NCI-H2227 (cell line): ENCODE data around the gene RIGI.
A peak's percentile ranks its signal among the peaks of the same experiment; 100 is the strongest.
"Not testable (repeated sequence)": the region's sequence is repeated elsewhere in the genome, so short reads cannot be mapped to it uniquely, and the experiment has no call there.

ENCODE experiments used
- DNase-seq: peaks from one replicate; lab custom pipeline; 2025; ENCODE audit not compliant: unreplicated experiment; lab: John Stamatoyannopoulos, UW

The RIGI gene

GRCh38 chr9:32526041-32526706, at the start of gene RIGI:
TSS of gene RIGI (minus strand) at chr9:32526196. CDS start at chr9:32526166, 30 bp downstream.
- peak; percentile 83 for DNase-seq

GRCh38 chr9:32574858-32575257, 48.9 kb upstream of the RIGI start:
- DNase-seq, result no peak

- DNase-seq, result no peak
Observed at GRCh38 chr9:32573821-32574220, 47.8 kb upstream of the RIGI start.

GRCh38 chr9:32572900-32573523, 47.0 kb upstream of the RIGI start, which contains the start of gene NDUFB6:
TSS of gene NDUFB6 (minus strand) at chr9:32573159. CDS start at chr9:32573060, 99 bp downstream.
- peak; percentile 93 for DNase-seq

GRCh38 chr9:32571969-32572899, 46.2 kb upstream of the RIGI start:
- DNase-seq, result peak; percentile 64

- DNase-seq, result no peak
Observed at GRCh38 chr9:32570262-32570661, 44.3 kb upstream of the RIGI start.

GRCh38 chr9:32566770-32567169, 40.8 kb upstream of the RIGI start:
- DNase-seq, result no peak

- no peak for DNase-seq
Observed at GRCh38 chr9:32565967-32566366, 40.0 kb upstream of the RIGI start.

GRCh38 chr9:32558408-32558934, 32.5 kb upstream of the RIGI start:
- DNase-seq, result no peak

GRCh38 chr9:32554591-32554990, 28.6 kb upstream of the RIGI start:
- DNase-seq, result no peak

GRCh38 chr9:32554107-32554506, 28.1 kb upstream of the RIGI start:
- no peak for DNase-seq

- DNase-seq, result peak; percentile 91
Observed at GRCh38 chr9:32552172-32552872, 26.3 kb upstream of the RIGI start, which contains the start of the genes SMIM27 and TOPORS. TSS of gene SMIM27 (plus strand) at chr9:32552327. CDS start at chr9:32552435, 108 bp downstream. TSS of gene TOPORS (minus strand) at chr9:32552586. CDS start at chr9:32552436, 150 bp downstream.

GRCh38 chr9:32551276-32552051, 25.5 kb upstream of the RIGI start:
- DNase-seq, result peak; percentile 45

- DNase-seq, result peak; percentile 95
Observed at GRCh38 chr9:32550562-32551275, 24.7 kb upstream of the RIGI start.

GRCh38 chr9:32550150-32550561, 24.2 kb upstream of the RIGI start:
- DNase-seq, result no peak

- DNase-seq, result not testable (repeated sequence)
Observed at GRCh38 chr9:32548213-32548612, 22.2 kb upstream of the RIGI start.

GRCh38 chr9:32545884-32546283, 19.9 kb upstream of the RIGI start:
- no peak for DNase-seq

- no peak for DNase-seq
Observed at GRCh38 chr9:32543047-32543446, 17.1 kb upstream of the RIGI start.

GRCh38 chr9:32533816-32534215, 7.8 kb upstream of the RIGI start:
- DNase-seq, result no peak
